Superior temporal gyrus (tissue), 1 donor: ENCODE data around the gene RPTOR.
"Not testable (repeated sequence)": the region's sequence is repeated elsewhere in the genome, so short reads cannot be mapped to it uniquely, and the experiment has no call there.

Experiments
- DNase-seq: peaks from one replicate; pipeline ENCODE4 v3.0.0-alpha.2; 2016; ENCODE audit errors: extremely low spot score

Gene RPTOR, protein sequence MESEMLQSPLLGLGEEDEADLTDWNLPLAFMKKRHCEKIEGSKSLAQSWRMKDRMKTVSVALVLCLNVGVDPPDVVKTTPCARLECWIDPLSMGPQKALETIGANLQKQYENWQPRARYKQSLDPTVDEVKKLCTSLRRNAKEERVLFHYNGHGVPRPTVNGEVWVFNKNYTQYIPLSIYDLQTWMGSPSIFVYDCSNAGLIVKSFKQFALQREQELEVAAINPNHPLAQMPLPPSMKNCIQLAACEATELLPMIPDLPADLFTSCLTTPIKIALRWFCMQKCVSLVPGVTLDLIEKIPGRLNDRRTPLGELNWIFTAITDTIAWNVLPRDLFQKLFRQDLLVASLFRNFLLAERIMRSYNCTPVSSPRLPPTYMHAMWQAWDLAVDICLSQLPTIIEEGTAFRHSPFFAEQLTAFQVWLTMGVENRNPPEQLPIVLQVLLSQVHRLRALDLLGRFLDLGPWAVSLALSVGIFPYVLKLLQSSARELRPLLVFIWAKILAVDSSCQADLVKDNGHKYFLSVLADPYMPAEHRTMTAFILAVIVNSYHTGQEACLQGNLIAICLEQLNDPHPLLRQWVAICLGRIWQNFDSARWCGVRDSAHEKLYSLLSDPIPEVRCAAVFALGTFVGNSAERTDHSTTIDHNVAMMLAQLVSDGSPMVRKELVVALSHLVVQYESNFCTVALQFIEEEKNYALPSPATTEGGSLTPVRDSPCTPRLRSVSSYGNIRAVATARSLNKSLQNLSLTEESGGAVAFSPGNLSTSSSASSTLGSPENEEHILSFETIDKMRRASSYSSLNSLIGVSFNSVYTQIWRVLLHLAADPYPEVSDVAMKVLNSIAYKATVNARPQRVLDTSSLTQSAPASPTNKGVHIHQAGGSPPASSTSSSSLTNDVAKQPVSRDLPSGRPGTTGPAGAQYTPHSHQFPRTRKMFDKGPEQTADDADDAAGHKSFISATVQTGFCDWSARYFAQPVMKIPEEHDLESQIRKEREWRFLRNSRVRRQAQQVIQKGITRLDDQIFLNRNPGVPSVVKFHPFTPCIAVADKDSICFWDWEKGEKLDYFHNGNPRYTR (N-terminal part only)

DNA sequence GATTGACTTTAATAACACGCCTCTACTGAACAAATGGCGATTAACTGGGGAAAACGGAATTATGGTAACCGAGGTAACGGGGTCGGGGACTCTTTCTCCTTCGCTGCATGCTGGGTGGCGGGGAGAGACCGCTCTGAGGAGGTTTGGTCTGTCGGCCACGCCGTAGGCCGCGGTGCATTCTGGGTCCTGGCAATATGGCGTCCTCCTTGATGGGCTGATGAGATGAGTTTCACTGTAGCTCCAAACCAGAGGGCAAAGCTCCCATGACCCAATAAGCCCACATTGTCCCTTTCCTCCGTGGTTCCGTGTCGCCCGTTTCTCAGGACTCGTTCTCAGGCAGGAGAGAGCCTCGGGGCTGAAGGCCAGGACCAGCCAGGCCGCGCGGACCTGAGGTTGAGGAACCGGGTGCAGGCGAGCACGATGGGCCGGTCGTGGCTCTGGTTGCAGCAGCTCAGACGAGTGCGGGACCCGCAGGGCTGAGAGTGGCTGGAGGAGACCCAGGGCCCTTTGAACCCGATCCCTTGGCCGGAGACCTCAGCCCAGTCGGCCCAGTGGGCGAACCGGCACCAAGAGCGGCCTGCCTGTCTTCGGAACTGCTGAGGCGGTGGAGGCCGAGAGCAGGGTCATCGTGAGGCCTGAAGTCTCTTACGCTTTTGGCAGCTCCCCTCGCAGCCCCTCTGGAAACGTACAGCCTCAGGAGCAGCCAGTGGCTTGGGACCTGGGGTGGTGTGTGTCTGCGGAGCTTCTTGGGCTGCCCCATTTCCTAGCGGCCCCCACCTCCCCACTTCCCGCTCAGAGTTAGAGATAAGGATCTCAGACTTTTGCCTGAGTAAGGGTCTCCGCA lies at the start of gene RPTOR:
RPTOR (plus strand) TSS at position 184 of the 844 bp plus-strand sequence. CDS start 792 bp downstream, outside the sequence.
- DNase-seq, result peak; percentile 98

DNA sequence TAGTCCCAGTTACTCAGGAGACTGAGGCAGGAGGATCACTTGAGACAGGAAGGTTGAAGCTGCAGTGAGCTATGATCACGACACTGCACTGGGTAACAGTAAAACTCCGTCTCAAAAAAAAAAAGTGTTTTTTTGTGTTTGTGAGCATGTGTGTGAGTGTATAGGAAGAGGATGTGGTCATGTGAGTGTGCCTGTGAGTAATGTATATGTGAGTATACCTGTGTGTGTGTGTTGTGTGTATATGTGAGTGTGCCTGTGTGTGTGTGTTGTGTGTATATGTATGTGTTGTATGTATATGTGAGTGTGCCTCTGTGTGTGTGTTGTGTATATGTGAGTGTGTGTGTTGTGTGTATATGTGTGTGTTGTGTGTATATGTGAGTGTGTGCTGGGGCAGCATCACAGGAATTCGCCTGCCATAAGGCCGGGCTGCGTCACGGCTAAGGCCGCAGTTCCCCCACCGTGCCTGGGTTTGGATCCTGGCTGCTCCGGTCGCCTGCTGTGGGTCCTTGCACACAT lies 46.9 kb upstream of the RPTOR start:
- DNase-seq, result no peak

DNA sequence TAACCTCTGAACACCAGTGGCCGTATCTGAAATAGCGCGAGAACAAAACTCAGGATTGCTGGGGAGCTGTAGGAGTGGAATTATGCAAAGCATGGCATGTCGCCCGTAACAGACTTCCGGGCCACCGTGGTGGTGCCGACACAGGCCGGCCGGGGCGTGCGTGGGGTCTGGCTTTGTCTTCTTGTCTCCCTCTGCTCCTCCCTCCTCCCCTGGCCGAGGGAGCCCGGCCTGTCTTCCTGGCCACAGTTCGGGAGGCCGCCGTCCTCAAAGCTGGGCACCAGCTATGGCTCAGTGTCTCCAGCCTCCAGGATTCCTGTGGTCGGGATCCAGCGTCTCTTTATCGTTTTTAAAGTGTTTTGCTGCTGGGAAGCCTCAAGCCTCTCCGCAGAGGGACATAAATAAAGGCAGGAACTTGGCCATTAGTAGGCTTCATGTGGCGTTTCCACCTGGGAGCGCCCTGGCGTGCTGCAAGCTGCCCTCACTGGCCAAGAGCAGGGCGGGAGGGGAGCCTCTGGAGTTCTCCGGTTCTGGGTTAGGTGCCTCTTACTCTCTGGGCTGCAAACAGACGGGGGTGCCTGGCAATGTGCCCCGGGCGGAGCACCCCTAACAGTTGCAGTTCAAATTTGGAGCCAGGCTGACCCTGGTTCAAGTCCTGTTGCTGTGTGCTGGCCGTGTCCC lies 46.3 kb upstream of the RPTOR start:
- DNase-seq, result no peak

DNA sequence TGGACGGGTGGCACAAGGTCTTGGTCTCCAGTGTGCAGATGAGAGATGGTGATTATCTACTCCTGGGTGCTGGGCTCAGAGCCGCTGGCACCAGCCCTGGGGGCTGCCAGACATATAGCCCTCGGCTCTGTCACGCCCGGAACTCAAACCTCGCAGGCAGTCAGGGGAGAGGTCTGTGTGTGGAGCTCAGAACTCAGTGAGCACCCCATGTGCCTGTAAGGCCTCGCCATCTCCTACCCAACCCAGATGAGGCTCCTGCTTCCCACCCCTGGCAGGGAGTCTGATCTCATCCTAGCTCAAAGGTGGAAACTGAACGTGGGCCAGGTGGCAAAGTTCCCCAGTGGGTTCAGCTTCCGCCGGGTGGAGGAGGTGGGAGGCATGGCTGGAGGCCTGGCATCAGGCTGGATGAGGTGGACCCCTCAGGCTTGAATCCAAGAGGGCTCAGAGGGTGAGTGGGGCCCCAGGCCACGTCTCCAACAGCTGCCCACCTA lies 45.7 kb upstream of the RPTOR start:
- no peak for DNase-seq

DNA sequence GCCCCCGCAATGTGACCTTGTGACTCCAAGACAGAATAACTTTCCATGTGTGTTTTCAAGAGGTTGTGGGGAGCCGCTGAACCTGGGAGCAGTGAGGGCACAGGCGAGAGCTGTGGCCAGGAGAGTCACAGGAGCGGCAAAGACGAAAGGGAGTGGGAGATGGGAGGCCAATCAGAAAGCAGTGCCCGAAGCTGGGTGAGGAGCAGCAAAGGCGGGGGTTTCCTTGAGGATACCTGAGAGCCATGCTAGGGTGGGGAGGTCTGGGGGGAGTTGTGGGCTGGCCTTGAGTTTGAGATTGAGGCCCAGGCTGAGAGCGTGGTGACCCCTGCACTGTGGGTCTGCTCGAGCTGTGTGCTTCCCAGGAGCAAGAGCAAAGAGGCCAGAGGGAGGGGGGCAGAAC lies 45.1 kb upstream of the RPTOR start:
- no peak for DNase-seq

DNA sequence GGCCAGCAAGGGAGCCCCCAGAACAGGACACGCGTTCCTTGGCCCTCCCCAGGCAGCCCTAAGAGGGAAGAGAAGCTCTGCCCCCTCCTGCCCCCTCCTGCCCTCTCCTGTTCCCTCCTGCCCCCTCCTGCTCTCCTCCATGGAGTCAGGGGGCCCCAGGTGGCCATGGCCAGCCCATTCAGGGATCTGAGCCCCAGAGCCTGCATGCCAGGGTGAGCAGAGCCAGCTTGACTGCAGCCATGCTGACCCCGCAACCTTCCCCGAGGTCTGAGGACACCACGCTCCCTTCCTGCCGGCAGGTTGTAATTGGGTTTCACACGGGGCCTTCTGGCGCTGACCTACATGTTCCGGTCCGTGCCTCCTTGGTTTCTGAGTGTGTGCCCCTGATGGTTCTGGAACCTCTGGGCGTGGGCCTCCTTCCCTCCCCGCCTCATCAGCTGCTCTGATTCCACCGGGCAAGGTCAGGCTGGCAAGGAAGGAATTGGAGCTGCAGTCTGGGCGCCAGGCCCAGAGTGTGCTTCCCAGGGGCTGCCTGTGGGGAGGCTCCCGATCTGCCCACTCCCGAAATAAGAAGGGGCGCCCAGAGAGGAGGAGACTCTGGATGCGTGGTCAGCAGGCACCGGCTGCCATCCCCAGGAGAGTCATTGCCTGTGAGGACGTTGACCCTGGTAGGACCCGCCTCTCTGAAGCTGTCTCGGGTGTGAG lies 44.5 kb upstream of the RPTOR start:
- DNase-seq, result no peak

DNA sequence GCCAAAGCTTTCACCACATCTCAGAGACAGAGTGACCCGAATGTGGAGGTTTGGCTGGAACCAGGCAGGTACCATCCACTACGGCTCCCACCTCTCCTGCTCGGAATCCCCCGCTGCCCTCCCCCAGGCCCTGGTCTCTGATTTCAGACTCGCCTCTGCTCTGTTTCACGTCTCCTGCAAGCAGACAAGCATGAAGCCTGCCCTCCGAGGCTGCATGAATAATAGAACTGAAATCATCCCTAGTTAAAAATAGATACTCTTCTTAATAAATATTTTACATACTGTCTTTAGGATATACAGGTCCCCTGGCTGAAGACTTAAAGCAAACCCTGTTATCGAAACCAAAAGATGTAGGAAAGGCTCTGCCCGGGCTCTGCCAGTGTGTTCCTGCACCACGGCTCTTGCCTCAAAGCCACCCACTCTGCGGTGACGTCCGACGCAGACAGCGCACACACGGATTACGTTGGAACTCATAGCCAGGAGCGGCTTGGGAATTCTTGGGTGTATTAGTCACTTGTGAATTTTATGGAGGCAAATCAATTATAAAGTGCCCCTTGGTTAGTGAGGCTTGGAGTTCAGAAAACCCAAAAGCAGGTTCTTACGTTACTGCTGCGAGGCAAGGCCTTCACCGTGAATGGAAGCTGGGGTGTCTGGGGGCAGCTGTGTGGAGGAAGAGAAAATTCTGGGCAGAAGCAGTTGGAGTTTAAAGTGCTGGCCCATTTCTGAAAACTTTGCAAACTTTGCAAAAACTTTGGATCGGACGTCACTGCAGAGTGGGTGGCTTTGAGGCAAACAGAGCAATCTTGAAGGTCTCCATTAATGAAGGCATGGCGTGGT lies 42.7 kb upstream of the RPTOR start:
- DNase-seq, result no peak

DNA sequence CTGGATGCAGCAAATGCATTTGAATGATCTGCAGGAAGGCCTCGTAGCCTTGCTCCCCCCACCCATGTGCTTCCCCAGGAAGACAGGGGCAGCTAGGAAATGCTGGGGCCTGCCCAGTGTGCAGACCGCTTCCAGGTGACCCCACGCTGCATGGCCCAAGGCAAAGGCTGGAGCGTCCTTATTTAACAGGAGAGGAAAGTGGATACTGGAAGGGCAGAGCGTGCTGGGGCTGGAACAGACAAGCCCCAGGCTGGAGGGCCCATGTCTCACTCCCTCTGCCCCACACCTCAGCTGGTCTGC lies 42.1 kb upstream of the RPTOR start:
- DNase-seq, result no peak

DNA sequence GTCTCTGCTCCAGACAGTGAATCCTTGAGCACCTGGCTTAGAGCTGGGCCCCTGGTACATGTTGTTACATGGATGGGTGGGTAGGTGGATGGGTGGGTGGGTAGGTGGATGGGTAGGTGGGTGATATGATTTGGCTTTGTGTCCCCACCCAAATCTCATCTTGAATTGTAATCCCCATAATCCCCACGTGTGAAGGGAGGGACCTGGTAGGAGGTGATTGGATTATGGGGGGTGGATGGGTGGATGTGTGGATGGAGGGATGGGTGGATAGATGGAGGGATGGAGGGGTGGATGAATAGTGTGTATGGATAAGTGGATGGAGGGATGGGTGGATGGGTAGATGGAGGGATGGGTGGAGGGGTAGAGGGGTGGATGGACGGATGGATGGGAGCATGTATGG lies 41.6 kb upstream of the RPTOR start:
- no peak for DNase-seq

DNA sequence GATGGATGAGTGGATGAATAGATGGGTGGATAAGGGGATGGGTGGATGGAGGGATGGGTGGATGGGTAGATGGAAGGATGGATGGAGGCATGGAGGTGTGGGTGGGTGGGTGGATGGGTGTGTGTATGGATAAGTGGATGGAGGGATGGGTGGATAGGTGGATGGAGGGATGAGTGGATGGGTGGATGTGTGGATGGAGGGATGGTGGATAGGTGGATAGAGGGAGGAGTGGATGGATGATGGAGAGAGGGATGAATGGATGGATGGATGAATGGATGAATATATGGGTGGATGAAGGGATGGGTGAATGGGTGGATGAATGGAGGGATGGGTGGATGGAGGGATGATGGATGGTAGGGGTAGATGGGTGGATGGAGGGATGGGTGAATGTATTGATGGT lies 40.7 kb upstream of the RPTOR start:
- no peak for DNase-seq

DNA sequence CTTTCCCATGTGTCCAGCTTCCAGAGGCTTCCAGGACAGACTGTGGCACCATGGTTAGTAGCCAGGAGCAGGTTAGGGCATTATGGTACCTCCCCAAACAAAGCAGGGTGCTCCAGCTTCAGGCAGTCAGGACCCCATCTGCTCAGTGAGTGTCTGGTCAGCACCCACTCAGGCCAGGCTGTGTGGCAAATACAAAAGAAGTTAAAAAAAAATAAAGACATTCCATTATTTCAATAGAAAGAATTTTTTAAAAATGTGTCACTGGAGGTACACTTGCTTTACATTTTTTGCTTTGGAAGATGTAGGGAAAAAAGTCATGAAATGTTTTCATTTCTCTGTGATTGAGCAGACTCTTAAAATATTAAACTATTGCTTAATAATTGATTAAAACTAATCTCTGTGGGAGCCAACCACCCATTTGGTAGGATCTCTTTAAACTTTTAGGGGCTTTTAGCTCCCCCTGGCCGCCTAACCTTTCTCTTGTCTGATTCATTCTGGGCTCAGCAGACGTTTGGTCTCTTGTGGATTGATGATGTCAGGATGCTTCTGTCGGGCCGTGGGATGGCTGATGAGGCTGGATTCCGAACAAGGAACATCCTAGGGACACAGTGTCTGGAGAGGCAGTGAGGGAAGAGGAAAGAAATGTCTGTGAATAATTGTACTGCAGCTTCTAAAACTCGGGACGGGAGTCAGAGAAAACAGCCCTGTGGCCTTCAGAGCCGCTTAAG lies 39.8 kb upstream of the RPTOR start:
- no peak for DNase-seq

DNA sequence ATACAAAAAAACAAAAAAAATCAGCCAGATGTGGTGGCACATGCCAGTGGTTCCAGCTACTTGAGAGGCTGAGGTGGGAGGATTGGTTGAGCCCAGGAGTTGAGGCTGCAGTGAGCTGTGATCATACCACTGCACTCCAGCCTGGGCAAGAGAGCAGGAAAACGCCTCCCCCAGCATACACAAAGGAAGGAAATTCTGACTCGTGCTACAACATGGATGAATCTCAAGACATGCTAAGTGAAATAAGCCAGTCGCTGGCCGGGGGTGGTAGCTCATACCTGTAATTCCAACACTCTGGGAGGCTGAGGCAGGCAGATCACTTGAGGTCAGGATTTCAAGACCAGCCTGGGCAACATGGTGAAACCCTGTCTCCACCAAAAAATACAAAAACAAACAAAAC lies 37.5 kb upstream of the RPTOR start:
- not testable (repeated sequence) for DNase-seq

DNA sequence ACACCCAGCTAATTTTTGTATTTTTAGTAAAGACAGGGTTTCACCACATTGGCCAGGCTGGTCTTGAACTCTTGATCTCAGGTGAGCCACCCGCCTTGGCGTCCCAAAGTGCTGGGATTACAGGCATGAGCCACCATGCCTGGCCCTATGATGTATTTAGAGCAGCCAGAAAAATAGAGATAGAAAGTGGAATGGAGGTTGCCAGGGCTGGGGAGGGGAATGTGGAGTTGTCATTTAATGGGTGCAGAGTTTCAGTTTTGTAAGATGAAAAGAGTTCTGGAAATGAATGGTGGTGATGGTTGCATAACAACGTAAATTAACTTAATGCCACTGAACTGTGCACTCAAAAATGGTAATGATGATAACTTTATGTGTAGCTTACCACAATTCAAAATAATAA lies 36.7 kb upstream of the RPTOR start:
- DNase-seq, result no peak

DNA sequence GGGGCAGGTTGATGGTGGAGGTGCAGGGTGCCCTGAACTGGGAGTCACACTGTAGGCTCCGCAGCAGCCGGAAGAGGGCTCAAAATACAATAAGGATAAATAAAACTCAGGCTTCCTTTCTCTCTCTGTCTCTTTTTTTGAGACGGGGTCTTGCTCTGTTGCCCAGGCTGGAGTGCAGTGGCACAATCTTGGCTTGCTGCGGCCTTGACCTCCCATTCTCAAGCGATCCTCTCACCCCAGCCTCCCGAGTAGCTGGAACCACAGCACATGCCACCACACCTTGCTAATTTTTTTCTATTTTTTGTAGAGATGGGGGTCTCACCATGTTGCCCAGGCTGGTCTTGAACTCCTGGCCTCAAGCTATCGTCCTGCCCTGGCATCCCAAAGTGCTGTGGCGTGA lies 35.3 kb upstream of the RPTOR start:
- DNase-seq, result no peak

DNA sequence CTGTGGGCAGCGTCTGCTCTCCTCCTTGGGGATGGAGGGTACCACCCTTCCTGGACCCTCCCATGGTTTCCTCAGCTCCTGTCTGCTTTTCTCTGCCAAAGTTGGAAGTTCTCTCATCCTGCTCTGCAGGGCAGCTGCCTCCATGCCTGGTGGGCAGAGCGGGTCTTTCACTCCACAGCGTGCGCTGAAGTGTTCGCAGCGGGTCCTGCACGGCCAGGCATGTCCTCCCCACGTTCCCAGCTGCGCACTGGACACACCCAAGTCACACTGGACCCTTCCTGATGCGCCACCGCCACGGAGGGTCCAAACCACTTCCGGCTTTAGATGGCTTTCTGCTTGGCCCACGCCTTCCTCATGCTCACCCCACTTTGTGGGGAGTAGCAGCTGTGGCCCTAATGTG lies 34.5 kb upstream of the RPTOR start:
- no peak for DNase-seq

DNA sequence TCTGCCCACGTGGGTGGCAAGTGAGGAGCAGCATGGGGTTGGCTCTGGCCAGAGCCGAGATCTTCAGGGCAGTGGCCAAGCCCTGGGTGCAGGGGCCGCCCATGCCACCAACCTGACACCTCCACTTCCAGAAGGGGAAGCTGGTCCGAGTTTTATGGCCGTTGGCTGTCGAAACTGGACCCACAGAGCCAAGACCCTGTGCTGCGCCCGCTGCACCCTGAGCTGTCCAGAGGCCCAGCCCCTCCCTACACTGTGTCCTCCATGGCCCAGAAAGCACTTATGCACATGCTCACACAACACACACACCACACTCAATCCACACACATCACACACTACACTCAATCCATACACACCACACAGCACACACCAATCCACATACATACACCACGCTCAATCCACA lies 33.9 kb upstream of the RPTOR start:
- no peak for DNase-seq

DNA sequence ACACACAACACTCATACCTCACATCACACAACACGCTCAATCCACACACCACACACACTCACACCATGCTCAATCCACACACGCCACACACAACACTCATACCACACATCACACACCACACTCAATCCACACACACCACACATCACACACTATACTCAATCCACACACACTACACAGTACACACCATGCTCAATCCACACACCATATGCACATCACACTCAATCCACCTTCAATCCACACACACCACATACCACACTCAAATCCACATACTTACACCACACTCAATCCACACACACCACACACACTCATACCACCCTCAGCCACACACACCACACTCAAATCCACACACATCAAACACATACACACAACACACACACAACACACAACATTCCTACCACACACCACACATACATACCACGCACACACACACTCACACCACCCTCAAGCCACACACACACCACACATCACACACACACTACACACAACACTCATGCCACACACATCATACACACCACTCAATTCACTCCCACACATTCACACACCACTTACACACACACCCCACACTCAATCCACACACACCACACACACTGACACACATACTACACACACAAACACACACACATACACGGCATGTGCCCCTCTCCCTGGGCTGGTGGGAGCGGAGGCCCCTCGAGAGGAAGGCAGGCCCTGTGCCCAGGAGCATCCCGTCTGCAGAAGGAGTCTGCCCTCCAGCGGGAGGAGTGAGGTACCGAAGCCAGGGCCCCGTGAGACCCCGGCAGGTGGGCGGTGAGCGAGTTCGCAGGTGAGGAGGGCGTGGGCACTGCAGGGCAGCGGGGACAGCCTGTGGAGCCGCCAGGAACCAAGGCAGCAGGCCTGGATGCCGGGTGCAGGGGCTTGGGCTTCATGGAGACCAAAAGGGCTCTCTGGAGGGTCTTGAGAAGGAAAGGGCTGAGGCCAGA lies 33.1 kb upstream of the RPTOR start:
- no peak for DNase-seq
